ENCODE results near the gene TANK. TPM values are rescaled to one million over a fixed set of nuclear protein-coding genes. Genes with fewer than 3 reads are reported as not detected.

TANK gene
- polyA plus RNA-seq, 3 donors from 2014 or later, result 32.5 to 53.9 (median 44.7) TPM

Other genes starting within 250 kb of the TANK start
- gene PSMD14, start 148.0 kb downstream of the TANK start, polyA plus RNA-seq, result 100 to 1,000 TPM in 1 of 3 donors, 10 to 100 TPM in 2; 66.7 to 133 (median 71.1) TPM